Neural cell (in vitro differentiated cells): ENCODE data around the gene MYOG.

Experiments
- CTCF ChIP-seq: fragments of 450-650 bp; IDR thresholded peaks from 2 replicates; pipeline ENCODE4 v1.5.1; 2014; ENCODE audit warnings: antibody characterized with exemption, mild to moderate bottlenecking, moderate library complexity; ENCODE audit not compliant: poor library complexity, severe bottlenecking
- EP300 ChIP-seq: fragments of 450-650 bp; conservative IDR thresholded peaks from 2 replicates; pipeline ENCODE4 v1.6.1; 2014; ENCODE audit warnings: antibody characterized with exemption, mild to moderate bottlenecking, moderate library complexity; ENCODE audit not compliant: poor library complexity, severe bottlenecking
- EZH2 ChIP-seq: fragments of 200-600, 300-800 bp; shearing (Covaris generic), sonication (generic); IDR thresholded peaks from 2 replicates; pipeline ENCODE4 v1.6.1; 2014; ENCODE audit warnings: antibody characterized with exemption, low read length, borderline replicate concordance, mild to moderate bottlenecking; ENCODE audit not compliant: insufficient read depth, poor library complexity, severe bottlenecking
- MXI1 ChIP-seq: fragments of 450-650 bp; conservative IDR thresholded peaks from 2 replicates; pipeline ENCODE4 v1.6.1; 2014; ENCODE audit warnings: antibody characterized with exemption, mild to moderate bottlenecking; ENCODE audit not compliant: poor library complexity, severe bottlenecking
- POLR2AphosphoS5 ChIP-seq: IDR thresholded peaks from 2 replicates; pipeline ENCODE4 v1.6.1; 2012
- RAD21 ChIP-seq: fragments of 450-650 bp; conservative IDR thresholded peaks from 2 replicates; pipeline ENCODE4 v1.6.1; 2014; ENCODE audit warnings: antibody characterized with exemption, mild to moderate bottlenecking, moderate library complexity
- REST ChIP-seq: IDR thresholded peaks from 2 replicates; pipeline ENCODE4 v1.6.1; 2012; ENCODE audit warnings: borderline replicate concordance
- TAF1 ChIP-seq: IDR thresholded peaks from 2 replicates; pipeline ENCODE4 v1.6.1; 2012; ENCODE audit warnings: low read depth

GRCh38 chr1:203046984-203047630, 38.7 kb downstream of the MYOG start:
- TF ChIP-seq CTCF (no peak), EP300 (no peak), EZH2 (no peak), RAD21 (no peak), POLR2AphosphoS5 (no peak), MXI1 (no peak), TAF1 (no peak), REST (no peak)
